ENCODE results near the gene MATN1.

DNA sequence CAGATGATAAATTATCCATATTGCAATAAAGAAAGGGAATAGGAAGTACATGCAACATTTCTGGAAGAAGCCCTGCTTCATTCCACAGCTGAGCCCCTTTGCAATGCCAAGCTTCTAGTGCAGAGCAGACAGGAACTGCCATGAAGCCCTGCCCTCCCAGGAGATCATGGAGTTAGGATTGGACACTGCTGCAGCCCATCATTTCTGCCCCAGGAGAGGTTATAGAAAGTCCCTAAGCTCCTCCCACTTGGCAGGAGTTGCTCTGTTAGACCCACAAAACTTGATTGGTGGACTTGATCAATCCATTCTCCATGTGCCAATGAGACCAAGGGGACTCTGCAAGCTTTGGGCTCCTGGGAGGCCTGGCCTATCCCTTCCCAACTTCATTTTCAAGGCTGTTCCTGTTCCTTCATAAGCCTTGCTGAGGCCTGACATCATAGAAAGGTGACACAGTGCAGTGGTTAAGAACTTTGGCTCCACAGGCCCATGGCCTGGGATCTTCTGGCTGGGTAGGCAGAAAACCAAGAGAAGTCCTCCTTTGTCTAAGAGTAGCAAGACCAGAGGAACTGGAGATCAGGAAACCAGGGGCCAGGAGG is 35.5 kb upstream of the MATN1 start:
- TF ChIP-seq CTCF (IDR thresholded peaks at IDR 0.05; ENCODE audit: insufficient read depth, low read length) = no peak
- no peak for TF ChIP-seq GABPA (IDR thresholded peaks at IDR 0.05; ENCODE audit: low read depth)
- TF ChIP-seq, protein P1, sequence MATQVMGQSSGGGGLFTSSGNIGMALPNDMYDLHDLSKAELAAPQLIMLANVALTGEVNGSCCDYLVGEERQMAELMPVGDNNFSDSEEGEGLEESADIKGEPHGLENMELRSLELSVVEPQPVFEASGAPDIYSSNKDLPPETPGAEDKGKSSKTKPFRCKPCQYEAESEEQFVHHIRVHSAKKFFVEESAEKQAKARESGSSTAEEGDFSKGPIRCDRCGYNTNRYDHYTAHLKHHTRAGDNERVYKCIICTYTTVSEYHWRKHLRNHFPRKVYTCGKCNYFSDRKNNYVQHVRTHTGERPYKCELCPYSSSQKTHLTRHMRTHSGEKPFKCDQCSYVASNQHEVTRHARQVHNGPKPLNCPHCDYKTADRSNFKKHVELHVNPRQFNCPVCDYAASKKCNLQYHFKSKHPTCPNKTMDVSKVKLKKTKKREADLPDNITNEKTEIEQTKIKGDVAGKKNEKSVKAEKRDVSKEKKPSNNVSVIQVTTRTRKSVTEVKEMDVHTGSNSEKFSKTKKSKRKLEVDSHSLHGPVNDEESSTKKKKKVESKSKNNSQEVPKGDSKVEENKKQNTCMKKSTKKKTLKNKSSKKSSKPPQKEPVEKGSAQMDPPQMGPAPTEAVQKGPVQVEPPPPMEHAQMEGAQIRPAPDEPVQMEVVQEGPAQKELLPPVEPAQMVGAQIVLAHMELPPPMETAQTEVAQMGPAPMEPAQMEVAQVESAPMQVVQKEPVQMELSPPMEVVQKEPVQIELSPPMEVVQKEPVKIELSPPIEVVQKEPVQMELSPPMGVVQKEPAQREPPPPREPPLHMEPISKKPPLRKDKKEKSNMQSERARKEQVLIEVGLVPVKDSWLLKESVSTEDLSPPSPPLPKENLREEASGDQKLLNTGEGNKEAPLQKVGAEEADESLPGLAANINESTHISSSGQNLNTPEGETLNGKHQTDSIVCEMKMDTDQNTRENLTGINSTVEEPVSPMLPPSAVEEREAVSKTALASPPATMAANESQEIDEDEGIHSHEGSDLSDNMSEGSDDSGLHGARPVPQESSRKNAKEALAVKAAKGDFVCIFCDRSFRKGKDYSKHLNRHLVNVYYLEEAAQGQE (IDR thresholded peaks at IDR 0.05; ENCODE audit: insufficient replicate concordance, low read depth) = no peak
- TF ChIP-seq POLR2AphosphoS5 (IDR thresholded peaks at IDR 0.05; ENCODE audit: low read depth) = no peak
